Astrocyte (in vitro differentiated cells and primary cell): ENCODE measurements around the gene CUL1.

Experiments
- CTCF ChIP-seq: IDR thresholded peaks from 2 replicates; pipeline ENCODE4 v1.5.1; 2011; ENCODE audit warnings: low read depth, mild to moderate bottlenecking, inconsistent platforms, low read length, moderate library complexity; ENCODE audit not compliant: insufficient read depth
- EZH2 ChIP-seq: IDR thresholded peaks from 2 replicates; pipeline ENCODE4 v1.6.1; 2012; ENCODE audit warnings: mild to moderate bottlenecking, low read length, inconsistent platforms; ENCODE audit not compliant: insufficient read depth

DNA sequence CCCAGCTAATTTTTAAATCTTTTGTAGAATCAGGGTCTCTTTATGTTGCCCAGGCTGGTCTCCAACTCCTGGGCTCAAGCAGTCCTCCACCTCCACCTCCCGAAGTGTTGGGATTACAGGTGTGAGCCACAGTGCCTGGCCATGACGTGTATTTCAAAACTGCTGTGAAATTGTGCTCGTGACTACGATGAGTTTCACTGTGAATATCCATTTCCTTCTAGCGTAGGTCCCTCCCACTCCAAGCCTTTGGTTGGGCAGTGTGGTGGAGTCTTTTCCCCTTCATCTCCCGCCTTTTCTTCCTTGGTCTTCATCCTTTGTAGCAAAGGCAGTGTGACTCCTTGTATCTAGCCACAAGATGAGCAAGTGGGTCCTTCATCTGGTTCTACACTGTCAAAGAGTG, 56.2 kb downstream of the CUL1 start:
- TF ChIP-seq CTCF (no peak), EZH2 (no peak)
